MM.1S (cell line): ENCODE data around the gene MCM6.

Source experiments
- CTCF ChIP-seq: fragments of 300-600 bp; sonication (generic); IDR thresholded peaks from 2 replicates; pipeline ENCODE4 v1.5.1; 2016; ENCODE audit warnings: antibody characterized with exemption, low read length, mixed read lengths
- EZH2 ChIP-seq: fragments of 300-600 bp; sonication (generic); optimal IDR thresholded peaks from 2 replicates; pipeline ENCODE3; 2017; ENCODE audit warnings: low read depth, mild to moderate bottlenecking, antibody characterized with exemption, low read length, mixed read lengths
- EZH2phosphoT487 ChIP-seq: fragments of 300-600 bp; sonication (generic); IDR thresholded peaks from 2 replicates; pipeline ENCODE4 v1.6.1; 2018; ENCODE audit warnings: antibody characterized with exemption, low read length

- TF ChIP-seq EZH2phosphoT487, result no peak
- no peak for TF ChIP-seq CTCF
- no peak for TF ChIP-seq EZH2
Observed at GRCh38 chr2:135849087-135849486, 27.2 kb downstream of the MCM6 start.
